DOHH2 (cell line): ENCODE data around the gene ZNF563.

ENCODE experiments used
- H3F3A ChIP-seq: fragments of 200-600 bp; sonication (generic), shearing (Covaris generic); 2 replicates; pipeline ENCODE4 v1.6.0; 2016; ENCODE audit warnings: antibody characterized with exemption, mild to moderate bottlenecking; ENCODE audit not compliant: control insufficient read depth, insufficient read depth
- H3K27ac ChIP-seq: fragments of 200-600 bp; sonication (generic); 2 replicates; pipeline ENCODE4 v1.5.1; 2014; ENCODE audit warnings: low read depth, mild to moderate bottlenecking, low read length, moderate library complexity
- H3K27me3 ChIP-seq: fragments of 200-600 bp; sonication (generic); 2 replicates; pipeline ENCODE4 v1.6.1; 2014; ENCODE audit warnings: mild to moderate bottlenecking, low read length, mixed read lengths; ENCODE audit not compliant: control insufficient read depth
- H3K36me3 ChIP-seq: fragments of 200-600 bp; sonication (generic); 2 replicates; pipeline ENCODE4 v1.6.1; 2014; ENCODE audit warnings: mild to moderate bottlenecking, low read length, moderate library complexity, mixed read lengths; ENCODE audit not compliant: control insufficient read depth
- H3K4me1 ChIP-seq: fragments of 200-600 bp; sonication (generic); 2 replicates; pipeline ENCODE4 v1.6.1; 2014; ENCODE audit warnings: mild to moderate bottlenecking, low read length, mixed read lengths; ENCODE audit not compliant: control insufficient read depth
- H3K4me2 ChIP-seq: fragments of 200-600 bp; sonication (generic); 2 replicates; pipeline ENCODE4 v1.6.0; 2014; ENCODE audit warnings: mild to moderate bottlenecking, low read length, moderate library complexity
- H3K4me3 ChIP-seq: fragments of 200-600 bp; sonication (generic); 2 replicates; pipeline ENCODE4 v1.5.1; 2014; ENCODE audit warnings: mild to moderate bottlenecking, low read length, mixed read lengths
- H3K79me2 ChIP-seq: fragments of 200-600 bp; sonication (generic); 2 replicates; pipeline ENCODE4 v1.6.1; 2014; ENCODE audit warnings: mild to moderate bottlenecking, low read length, mixed read lengths; ENCODE audit not compliant: control insufficient read depth
- H3K9me2 ChIP-seq: fragments of 200-600 bp; sonication (generic); replicated peaks from 2 replicates; pipeline ENCODE4 v1.6.1; 2014; ENCODE audit warnings: mild to moderate bottlenecking, low read length, mixed read lengths; ENCODE audit not compliant: control insufficient read depth
- H3K9me3 ChIP-seq: fragments of 200-600 bp; sonication (generic); 2 replicates; pipeline ENCODE4 v1.6.1; 2014; ENCODE audit warnings: antibody characterized with exemption, low read length, mixed read lengths; ENCODE audit not compliant: control insufficient read depth, insufficient read depth
- H4K20me1 ChIP-seq: fragments of 200-600 bp; sonication (generic); 2 replicates; pipeline ENCODE4 v1.6.0; 2014; ENCODE audit warnings: low read depth, mild to moderate bottlenecking, antibody characterized with exemption, low read length, moderate library complexity; ENCODE audit not compliant: control insufficient read depth, insufficient read depth
- EZH2phosphoT487 ChIP-seq: fragments of 200-600 bp; sonication (generic); IDR thresholded peaks from 2 replicates; pipeline ENCODE4 v1.6.1; 2017; ENCODE audit warnings: borderline replicate concordance, mild to moderate bottlenecking, antibody characterized with exemption, low read length, moderate library complexity, mixed read lengths
- TF ChIP-seq, protein P1 (sequence below): fragments of 200-600 bp; sonication (generic); IDR thresholded peaks from one replicate; pipeline ENCODE4 v1.5.1; 2014; ENCODE audit warnings: antibody characterized with exemption, mild to moderate bottlenecking, low read depth, low read length; ENCODE audit not compliant: poor library complexity, severe bottlenecking

The ZNF563 gene

GRCh38 chr19:12293777-12294248 lies 39.6 kb downstream of the ZNF563 start:
- TF ChIP-seq EZH2phosphoT487 = no peak
- TF ChIP-seq, protein P1, sequence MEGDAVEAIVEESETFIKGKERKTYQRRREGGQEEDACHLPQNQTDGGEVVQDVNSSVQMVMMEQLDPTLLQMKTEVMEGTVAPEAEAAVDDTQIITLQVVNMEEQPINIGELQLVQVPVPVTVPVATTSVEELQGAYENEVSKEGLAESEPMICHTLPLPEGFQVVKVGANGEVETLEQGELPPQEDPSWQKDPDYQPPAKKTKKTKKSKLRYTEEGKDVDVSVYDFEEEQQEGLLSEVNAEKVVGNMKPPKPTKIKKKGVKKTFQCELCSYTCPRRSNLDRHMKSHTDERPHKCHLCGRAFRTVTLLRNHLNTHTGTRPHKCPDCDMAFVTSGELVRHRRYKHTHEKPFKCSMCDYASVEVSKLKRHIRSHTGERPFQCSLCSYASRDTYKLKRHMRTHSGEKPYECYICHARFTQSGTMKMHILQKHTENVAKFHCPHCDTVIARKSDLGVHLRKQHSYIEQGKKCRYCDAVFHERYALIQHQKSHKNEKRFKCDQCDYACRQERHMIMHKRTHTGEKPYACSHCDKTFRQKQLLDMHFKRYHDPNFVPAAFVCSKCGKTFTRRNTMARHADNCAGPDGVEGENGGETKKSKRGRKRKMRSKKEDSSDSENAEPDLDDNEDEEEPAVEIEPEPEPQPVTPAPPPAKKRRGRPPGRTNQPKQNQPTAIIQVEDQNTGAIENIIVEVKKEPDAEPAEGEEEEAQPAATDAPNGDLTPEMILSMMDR = no peak
- Histone ChIP-seq H3K9me3 (no peaks in the 10 kb centered on the region), H3K36me3 (peaks cover 2% of the 10 kb centered on the region; the same call in 1 of the 2 replicates), H3K79me2 (peaks cover 31% of the 10 kb centered on the region), H3K27ac (0 out of 2 replicates have a peak overlapping the region, but pooled peaks have one; percentile 31), H3K27me3 (no peaks in the 10 kb centered on the region), H3K4me2 (peak overlapping the region; percentile 85), H3F3A (no peaks in the 10 kb centered on the region), H3K4me3 (peak overlapping the region; percentile 92), H3K9me2 (no peaks in the 10 kb centered on the region), H4K20me1 (no peaks in the 10 kb centered on the region), H3K4me1 (peaks cover 12% of the 10 kb centered on the region)

DNA sequence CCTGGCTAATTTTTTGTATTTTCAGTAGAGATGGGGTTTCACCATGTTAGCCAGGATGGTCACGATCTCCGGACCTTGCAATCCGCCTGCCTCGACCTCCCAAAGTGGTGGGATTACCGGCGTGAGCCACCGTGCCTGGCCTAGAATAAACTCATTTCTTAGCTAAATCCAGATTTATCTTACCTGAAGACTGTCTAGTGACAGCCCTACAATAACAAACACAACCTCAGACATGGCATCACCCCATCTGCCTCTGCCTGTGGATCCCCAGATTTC lies 43.7 kb downstream of the ZNF563 start:
- Histone ChIP-seq H3K4me1 (peaks cover 9% of the 10 kb centered on the region), H3K27me3 (no peaks in the 10 kb centered on the region), H3K79me2 (peaks cover 39% of the 10 kb centered on the region), H3K27ac (no peak overlapping the region), H3K9me2 (no peaks in the 10 kb centered on the region), H4K20me1 (no peaks in the 10 kb centered on the region), H3K4me2 (no peak overlapping the region), H3F3A (no peaks in the 10 kb centered on the region), H3K4me3 (no peak overlapping the region), H3K9me3 (no peaks in the 10 kb centered on the region), H3K36me3 (peaks cover 2% of the 10 kb centered on the region; the same call in 1 of the 2 replicates)
- TF ChIP-seq, protein P1 = no peak
- TF ChIP-seq EZH2phosphoT487 = no peak

- H3K9me3 ChIP-seq = no peaks in the 10 kb centered on the region
- H3K4me2 ChIP-seq = no peak overlapping the region
- no peaks in the 10 kb centered on the region for H3F3A ChIP-seq
- H3K27me3 ChIP-seq = no peaks in the 10 kb centered on the region
- H3K9me2 ChIP-seq = no peaks in the 10 kb centered on the region
- no peaks in the 10 kb centered on the region for H3K4me1 ChIP-seq
- H3K79me2 ChIP-seq = peaks cover 28% of the 10 kb centered on the region
- no peaks in the 10 kb centered on the region; the same call in 1 of the 2 replicates for H3K36me3 ChIP-seq
- no peak overlapping the region for H3K27ac ChIP-seq
- TF ChIP-seq, protein P1 = no peak
- no peak for TF ChIP-seq EZH2phosphoT487
- no peak overlapping the region for H3K4me3 ChIP-seq
- H4K20me1 ChIP-seq = no peaks in the 10 kb centered on the region
Measured at GRCh38 chr19:12287958-12288500, 45.4 kb downstream of the ZNF563 start.
